GM20431 (cell line): ENCODE data around the gene ADSS1.

ENCODE experiments used
- in situ Hi-C: fragments of 300-500 bp; cut with MseI, MboI; formaldehyde crosslinking; loops from one replicate; pipeline ENCODE4 v1.15.0; 2020; ENCODE audit warnings: low sequenced_read_pairs; ENCODE audit not compliant: unreplicated experiment

ADSS1 gene

GRCh38 chr14:104697892-104698583 is 26.0 kb upstream of the ADSS1 start:
- in situ Hi-C loops = loop anchor here (5.0 kb wide), 1 partner anchor 51 kb away; no protein-coding TSS in a partner anchor

- in situ Hi-C loops = loop anchor here (5.0 kb wide), 1 partner anchor 52 kb away; no protein-coding TSS in a partner anchor
Measured at GRCh38 chr14:104698688-104699425, 25.2 kb upstream of the ADSS1 start.

DNA sequence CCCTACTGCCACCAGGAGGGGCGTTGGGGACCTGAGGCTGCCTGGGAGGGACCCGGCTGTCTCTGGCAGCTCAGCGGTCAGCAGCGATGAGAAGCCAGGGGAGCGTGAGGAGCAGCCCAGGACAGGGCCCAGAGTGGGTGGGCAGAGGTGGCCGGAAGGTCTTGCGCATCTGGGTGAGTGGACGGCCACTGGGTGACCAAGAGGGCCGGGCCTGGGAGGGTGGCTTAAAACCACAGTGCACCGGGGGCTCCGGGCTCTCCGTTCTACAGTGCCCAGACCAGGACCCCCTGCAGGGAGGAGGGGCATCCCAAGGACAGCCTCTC is 24.6 kb upstream of the ADSS1 start:
- in situ Hi-C loops = loop anchor here (5.0 kb wide), 1 partner anchor 52 kb away; no protein-coding TSS in a partner anchor

- in situ Hi-C loops = no loop called here
Measured at GRCh38 chr14:104700225-104700651, 23.8 kb upstream of the ADSS1 start.

GRCh38 chr14:104700747-104701217 is 23.2 kb upstream of the ADSS1 start:
- in situ Hi-C loops = no loop called here

- in situ Hi-C loops = no loop called here
Measured at GRCh38 chr14:104701383-104702076, 22.5 kb upstream of the ADSS1 start.

DNA sequence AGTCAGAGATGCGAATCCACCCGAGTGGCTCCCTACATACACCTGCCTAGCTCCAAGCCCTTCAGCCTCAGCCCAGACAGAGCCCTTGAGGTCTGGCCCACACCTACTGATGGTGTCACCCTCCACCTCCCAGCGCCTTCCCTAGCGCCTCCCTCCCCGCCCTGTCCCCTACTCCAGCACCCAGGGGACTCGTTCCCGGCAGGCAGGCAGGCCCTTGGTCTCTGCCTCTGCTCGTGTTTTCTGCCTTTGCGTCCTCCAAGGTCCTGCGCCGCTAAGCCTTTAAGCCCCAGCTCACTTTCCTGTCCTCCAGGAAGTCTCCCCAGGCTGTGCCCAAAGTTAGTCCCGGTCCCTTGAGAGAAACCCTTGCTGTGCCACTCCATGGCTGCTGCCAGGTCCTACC is 21.9 kb upstream of the ADSS1 start:
- in situ Hi-C loops = no loop called here

GRCh38 chr14:104702673-104703072 is 21.4 kb upstream of the ADSS1 start:
- in situ Hi-C loops = no loop called here

- in situ Hi-C loops = no loop called here
Measured at GRCh38 chr14:104703269-104703668, 20.8 kb upstream of the ADSS1 start.

DNA sequence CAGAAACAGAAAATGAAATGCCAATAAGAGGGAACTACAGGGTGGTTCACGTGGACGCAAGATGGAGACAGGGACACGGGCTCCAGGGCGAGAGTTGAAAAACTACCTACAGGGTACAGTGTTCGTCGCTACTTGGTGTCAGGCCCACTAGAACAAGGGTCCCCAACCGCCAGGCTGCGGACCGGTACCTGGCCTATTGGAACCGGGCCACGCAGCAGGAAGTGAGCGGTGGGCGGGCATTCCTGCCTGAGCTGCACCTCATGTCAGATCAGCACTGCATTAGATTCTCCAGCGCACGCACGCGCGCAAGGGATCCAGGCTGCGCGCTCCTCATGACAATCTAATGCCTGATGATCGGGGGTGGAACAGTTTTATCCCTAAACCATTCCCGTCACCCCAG is 19.8 kb upstream of the ADSS1 start:
- in situ Hi-C loops = no loop called here

GRCh38 chr14:104705340-104706047 is 18.5 kb upstream of the ADSS1 start:
- in situ Hi-C loops = no loop called here

DNA sequence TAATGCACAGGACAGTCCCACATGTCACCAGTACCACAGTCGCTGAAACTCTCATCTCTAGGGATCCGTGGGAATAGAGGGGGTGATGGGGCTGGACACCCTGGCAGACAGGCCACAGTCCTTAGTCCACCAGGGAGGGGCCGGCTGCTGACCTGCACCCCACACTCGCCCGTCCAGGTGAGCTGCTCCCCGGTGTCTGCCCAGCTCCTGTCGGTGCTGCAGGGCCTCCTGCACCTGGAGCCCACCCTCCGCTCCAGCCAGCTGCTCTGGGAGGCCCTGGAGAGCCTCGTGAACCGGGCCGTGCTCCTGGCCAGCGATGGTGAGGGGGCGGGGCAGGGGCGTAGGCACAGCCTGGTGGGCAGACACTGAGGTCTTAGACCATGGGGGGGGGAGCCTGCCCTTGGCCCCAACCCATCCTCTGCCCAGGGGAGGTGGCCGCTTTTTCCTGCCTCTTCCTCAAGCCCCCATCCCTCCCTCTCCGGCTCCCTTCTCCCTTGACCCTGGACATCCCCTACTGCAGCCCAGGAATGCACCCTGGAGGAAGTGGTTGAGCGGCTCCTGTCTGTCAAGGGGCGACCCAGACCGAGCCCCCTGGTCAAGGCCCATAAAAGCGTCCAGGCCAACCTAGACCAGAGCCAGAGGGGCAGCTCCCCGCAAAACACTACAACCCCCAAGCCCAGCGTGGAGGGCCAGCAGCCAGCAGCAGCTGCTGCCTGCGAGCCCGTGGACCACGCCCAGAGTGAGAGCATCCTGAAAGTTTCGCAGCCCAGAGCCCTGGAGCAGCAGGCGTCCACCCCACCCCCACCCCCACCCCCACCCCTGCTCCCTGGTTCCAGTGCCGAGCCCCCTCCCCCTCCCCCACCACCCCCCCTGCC is 17.1 kb upstream of the ADSS1 start:
- in situ Hi-C loops = no loop called here

- in situ Hi-C loops = no loop called here
Measured at GRCh38 chr14:104707608-104708595, 16.1 kb upstream of the ADSS1 start.

DNA sequence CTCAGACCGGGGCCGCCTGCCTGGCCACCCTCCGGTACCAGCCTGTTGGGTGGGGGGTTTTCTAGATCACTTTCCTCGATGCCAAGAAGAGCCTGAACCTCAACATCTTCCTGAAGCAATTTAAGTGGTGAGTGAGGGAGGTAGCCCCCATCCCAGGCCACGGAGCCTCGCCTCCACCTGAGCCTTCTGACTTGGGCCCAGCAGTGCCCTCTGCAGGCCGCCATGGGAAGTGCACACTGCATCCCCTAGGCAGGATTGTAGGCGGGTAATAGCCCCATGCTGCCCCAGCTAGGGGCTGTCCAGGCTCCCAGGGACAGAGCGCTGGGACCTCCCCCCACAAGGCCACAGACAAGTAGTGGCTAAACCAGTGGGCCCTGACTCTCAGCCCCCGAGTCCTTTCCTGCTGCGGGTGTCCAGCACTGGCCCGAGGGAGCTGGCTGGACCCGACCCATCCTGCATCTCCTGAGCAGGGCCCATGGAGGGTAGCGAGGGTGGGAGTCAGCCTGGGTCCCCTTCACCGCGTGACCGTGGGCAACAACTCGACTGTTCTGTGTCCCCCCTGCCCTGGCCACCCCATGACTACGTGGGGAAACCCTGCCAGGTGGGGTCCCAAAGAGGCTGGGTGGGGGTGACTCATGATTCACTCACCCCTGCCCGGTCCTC is 15.3 kb upstream of the ADSS1 start:
- in situ Hi-C loops = no loop called here

- in situ Hi-C loops = no loop called here
Measured at GRCh38 chr14:104709387-104710039, 14.5 kb upstream of the ADSS1 start.

GRCh38 chr14:104710071-104710735 is 13.8 kb upstream of the ADSS1 start:
- in situ Hi-C loops = no loop called here
